GM12878 (cell line): ENCODE results near the gene IMMP2L. TPM values are rescaled to one million over a fixed set of nuclear protein-coding genes. Genes with fewer than 3 reads are reported as not detected.

Experiments used
- ATAC-seq: fragments of 200-7000 bp; cut with Tn5 transposase; 3 replicates; pipeline ENCODE4 v1.9.1; 2020; ENCODE audit warnings: mild to moderate bottlenecking, moderate library complexity
- BruUV-seq: library from RNA; stranded (reverse); fragments of 400-500 nt; replicated peaks from 2 replicates; lab custom pipeline; 2021; lab: Mats Ljungman, UMichigan
- CTCF ChIA-PET: fragments of 300-600 bp; sonication (Branson Sonifier 250); formaldehyde crosslinking; extraction: SDS; loops from one replicate; lab custom pipeline; 2021; ENCODE audit warnings: inconsistent platforms; lab: Yijun Ruan, JAX
- POLR2A ChIA-PET: fragments of 350-600 bp; formaldehyde crosslinking; extraction: SDS; loops from one replicate; lab custom pipeline; 2021; ENCODE audit warnings: inconsistent platforms; lab: Charles Lee
- RAD21 ChIA-PET: fragments of 300-600 bp; sonication (Branson Sonifier 250); formaldehyde crosslinking; loops from one replicate; lab custom pipeline; 2023; ENCODE audit warnings: antibody characterized with exemption; ENCODE audit not compliant: unreplicated experiment; lab: Charles Lee
- SMC1A ChIA-PET: fragments of 300-600 bp; sonication (Branson Sonifier 250); formaldehyde crosslinking; loops from one replicate; lab custom pipeline; 2023; ENCODE audit not compliant: unreplicated experiment, uncharacterized antibody; lab: Charles Lee
- DNase-seq: peaks from one replicate; pipeline ENCODE4 v3.0.0-alpha.2; 2011; ENCODE audit warnings: low read depth, low spot score
- FAIRE-seq: peaks from 3 replicates; lab custom pipeline; 2011; peaks lifted over from hg19 to GRCh38; lab: Jason Lieb, UNC
- H2AFZ ChIP-seq: 2 replicates; pipeline ENCODE4 v1.6.0; 2011; ENCODE audit warnings: low read depth, low read length, control low read depth; ENCODE audit not compliant: control insufficient read depth
- H3K27ac ChIP-seq: 2 replicates; pipeline ENCODE4 v1.5.1; 2011; ENCODE audit warnings: control low read depth; ENCODE audit not compliant: control insufficient read depth, insufficient read depth
- H3K27me3 ChIP-seq, 2 experiments: replicated peaks in 1 of 2; 2 replicates each; pipeline versions ENCODE4 v1.6.0 to v1.6.1; 2011; ENCODE audit warnings: low read length in 1 of 2; ENCODE audit not compliant: control insufficient read depth in 2 of 2, insufficient read depth in 2 of 2
- H3K36me3 ChIP-seq, 2 experiments: 2 replicates each; pipeline ENCODE4 v1.5.1; 2011; ENCODE audit warnings: low read length in 1 of 2; ENCODE audit not compliant: control insufficient read depth in 2 of 2, insufficient read depth in 2 of 2
- H3K4me1 ChIP-seq: 2 replicates; pipeline ENCODE4 v1.6.1; 2011; ENCODE audit warnings: mild to moderate bottlenecking, low read length, moderate library complexity, mixed read lengths; ENCODE audit not compliant: control insufficient read depth, insufficient read depth
- H3K4me2 ChIP-seq: 2 replicates; pipeline ENCODE4 v1.6.0; 2011; ENCODE audit warnings: control low read depth; ENCODE audit not compliant: control insufficient read depth, insufficient read depth
- H3K4me3 ChIP-seq: fragments of 200-600 bp; sonication (generic); 2 replicates; pipeline ENCODE4 v1.5.1; 2016
- H3K79me2 ChIP-seq: 2 replicates; pipeline ENCODE4 v1.6.0; 2011; ENCODE audit warnings: low read length; ENCODE audit not compliant: control insufficient read depth, insufficient read depth
- H3K9ac ChIP-seq: 2 replicates; pipeline ENCODE4 v1.8.0; 2011; ENCODE audit warnings: low read length, control low read depth, mixed read lengths; ENCODE audit not compliant: control insufficient read depth, insufficient read depth
- H3K9me3 ChIP-seq: replicated peaks from 3 replicates; pipeline ENCODE4 v1.5.1; 2011; ENCODE audit warnings: mild to moderate bottlenecking, low read length; ENCODE audit not compliant: control insufficient read depth, insufficient read depth
- H4K20me1 ChIP-seq: 2 replicates; pipeline ENCODE4 v1.6.0; 2011; ENCODE audit not compliant: control insufficient read depth, insufficient read depth
- FOXM1 ChIP-seq: IDR thresholded peaks from 2 replicates; pipeline ENCODE4 v1.6.1; 2012; ENCODE audit warnings: low read depth, mild to moderate bottlenecking, inconsistent platforms, low read length, moderate library complexity
- HDAC6 ChIP-seq: fragments of 200-600 bp; sonication (generic); IDR thresholded peaks from one replicate; pipeline ENCODE4 v1.8.0; 2017; ENCODE audit warnings: antibody characterized with exemption; ENCODE audit not compliant: unreplicated experiment
- IKZF2 ChIP-seq, 2 experiments: fragments of 450-650 bp; IDR thresholded peaks; 2 replicates each; pipeline ENCODE4 v1.6.1; 2017; ENCODE audit warnings: mild to moderate bottlenecking in 2 of 2, moderate library complexity in 2 of 2
- JUNB ChIP-seq: IDR thresholded peaks from 2 replicates; pipeline ENCODE4 v1.6.1; 2016; ENCODE audit warnings: antibody characterized with exemption, mild to moderate bottlenecking
- NR2C2 ChIP-seq: IDR thresholded peaks from 2 replicates; pipeline ENCODE4 v1.6.1; 2011; ENCODE audit warnings: borderline replicate concordance, low read depth; ENCODE audit not compliant: control insufficient read depth, insufficient read length
- PAX5 ChIP-seq: IDR thresholded peaks from 2 replicates; pipeline ENCODE4 v1.6.1; 2011; ENCODE audit warnings: low read depth, low read length, borderline replicate concordance
- RAD21 ChIP-seq: IDR thresholded peaks from 2 replicates; pipeline ENCODE4 v1.6.1; 2011; ENCODE audit warnings: mild to moderate bottlenecking, low read depth, low read length, moderate library complexity; ENCODE audit not compliant: insufficient read depth
- RBBP5 ChIP-seq: fragments of 200-600 bp; sonication (generic); conservative IDR thresholded peaks from 2 replicates; pipeline ENCODE4 v1.6.1; 2016
- SMAD1 ChIP-seq: fragments of 450-650 bp; IDR thresholded peaks from 2 replicates; pipeline ENCODE4 v1.6.1; 2018; ENCODE audit warnings: mild to moderate bottlenecking, low read depth; ENCODE audit not compliant: partially characterized antibody
- ZBTB40 ChIP-seq: fragments of 450-650 bp; IDR thresholded peaks from 2 replicates; pipeline ENCODE4 v1.6.1; 2016; ENCODE audit warnings: mild to moderate bottlenecking, moderate library complexity, borderline replicate concordance
- WGBS: methylation state at CpG from one replicate; pipeline ENCODE4 v1.1.6; 2016; ENCODE audit warnings: low lambda C conversion rate; ENCODE audit not compliant: insufficient replicate concordance, insufficient coverage; ENCODE audit errors: missing lambda C conversion rate; 5-methylcytosine and 5-hydroxymethylcytosine counted together
- in situ Hi-C: fragments of 300-500 bp; cut with MboI; formaldehyde crosslinking; loops from 9 replicates; pipeline ENCODE4 v1.14.3; 2018; ENCODE audit warnings: mixed read lengths
- intact Hi-C: fragments of 100-400 bp; cut with micrococcal nuclease; formaldehyde crosslinking; loops from one replicate; pipeline ENCODE4 v1.14.2; 2022; ENCODE audit not compliant: unreplicated experiment
- polyA plus RNA-seq, 11 experiments: library from polyadenylated mRNA; depleted of rRNA in 4 of 11; unstranded in 6 of 11; stranded (reverse) in 5 of 11; fragments of >200 nt; fragmentation: Nextera tagmentation in 4 of 11; fragmentation: Illumina TruSeq in 1 of 11; extraction: Ambion mirVana in 4 of 11; extraction: Trizol in 1 of 11; gene quantifications; 1 replicate in 1 of 11; 2 replicates in 10 of 11; pipeline versions ENCODE4 v1.2.1 to v1.2.3, GENCODE V29; 2011 to 2016; ENCODE audit warnings: inconsistent platforms in 2 of 11, missing spikeins in 2 of 11, low read depth in 1 of 11
- total RNA-seq, 4 experiments: library from RNA; depleted of rRNA in 3 of 4; stranded (reverse); fragments of >200 nt in 3 of 4; fragmentation: Illumina TruSeq in 1 of 4; extraction: Trizol in 1 of 4; gene quantifications; 2 replicates each; pipeline versions ENCODE4 v1.2.1 to v1.2.3, GENCODE V29; 2013 to 2021
- TF ChIP-seq, protein P1 (sequence below): fragments of 150-350 bp; IDR thresholded peaks from 2 replicates; pipeline ENCODE4 v1.6.1; 2016; ENCODE audit warnings: low read depth, low read length
- TF ChIP-seq, protein P2 (sequence below): IDR thresholded peaks from 2 replicates; pipeline ENCODE4 v1.6.1; 2011; ENCODE audit warnings: low read depth, mild to moderate bottlenecking, low read length, moderate library complexity, borderline replicate concordance; ENCODE audit errors: extremely low read depth

IMMP2L gene
- total and polyA plus RNA-seq, 10 of the 15 experiments (the other 5 are each of a cell fraction or from before 2014, with no cell fraction given) = 12.6 to 46.3 (median 19.6) TPM

DNA sequence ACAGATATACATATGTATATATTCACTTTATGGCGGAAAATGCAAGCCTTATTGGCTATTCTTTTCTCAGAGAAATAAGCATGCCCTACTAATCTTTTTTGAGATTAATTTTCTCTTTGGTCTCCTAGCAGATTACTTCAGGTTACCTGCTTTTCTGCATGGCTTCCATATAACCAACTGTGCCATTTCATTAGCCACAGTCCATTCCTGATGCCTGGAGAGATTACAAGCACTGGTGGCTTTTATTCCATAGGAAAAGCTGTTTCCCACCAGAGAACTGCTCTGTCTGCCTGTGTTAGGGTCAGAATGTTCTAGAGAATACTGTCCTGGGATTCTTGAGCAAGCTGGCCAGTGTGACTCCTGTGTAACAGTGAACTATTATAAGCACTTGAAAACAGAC is 411.6 kb downstream of the IMMP2L start (continued):
- TF ChIP-seq, protein P1, sequence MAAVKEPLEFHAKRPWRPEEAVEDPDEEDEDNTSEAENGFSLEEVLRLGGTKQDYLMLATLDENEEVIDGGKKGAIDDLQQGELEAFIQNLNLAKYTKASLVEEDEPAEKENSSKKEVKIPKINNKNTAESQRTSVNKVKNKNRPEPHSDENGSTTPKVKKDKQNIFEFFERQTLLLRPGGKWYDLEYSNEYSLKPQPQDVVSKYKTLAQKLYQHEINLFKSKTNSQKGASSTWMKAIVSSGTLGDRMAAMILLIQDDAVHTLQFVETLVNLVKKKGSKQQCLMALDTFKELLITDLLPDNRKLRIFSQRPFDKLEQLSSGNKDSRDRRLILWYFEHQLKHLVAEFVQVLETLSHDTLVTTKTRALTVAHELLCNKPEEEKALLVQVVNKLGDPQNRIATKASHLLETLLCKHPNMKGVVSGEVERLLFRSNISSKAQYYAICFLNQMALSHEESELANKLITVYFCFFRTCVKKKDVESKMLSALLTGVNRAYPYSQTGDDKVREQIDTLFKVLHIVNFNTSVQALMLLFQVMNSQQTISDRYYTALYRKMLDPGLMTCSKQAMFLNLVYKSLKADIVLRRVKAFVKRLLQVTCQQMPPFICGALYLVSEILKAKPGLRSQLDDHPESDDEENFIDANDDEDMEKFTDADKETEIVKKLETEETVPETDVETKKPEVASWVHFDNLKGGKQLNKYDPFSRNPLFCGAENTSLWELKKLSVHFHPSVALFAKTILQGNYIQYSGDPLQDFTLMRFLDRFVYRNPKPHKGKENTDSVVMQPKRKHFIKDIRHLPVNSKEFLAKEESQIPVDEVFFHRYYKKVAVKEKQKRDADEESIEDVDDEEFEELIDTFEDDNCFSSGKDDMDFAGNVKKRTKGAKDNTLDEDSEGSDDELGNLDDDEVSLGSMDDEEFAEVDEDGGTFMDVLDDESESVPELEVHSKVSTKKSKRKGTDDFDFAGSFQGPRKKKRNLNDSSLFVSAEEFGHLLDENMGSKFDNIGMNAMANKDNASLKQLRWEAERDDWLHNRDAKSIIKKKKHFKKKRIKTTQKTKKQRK = no peak

DNA sequence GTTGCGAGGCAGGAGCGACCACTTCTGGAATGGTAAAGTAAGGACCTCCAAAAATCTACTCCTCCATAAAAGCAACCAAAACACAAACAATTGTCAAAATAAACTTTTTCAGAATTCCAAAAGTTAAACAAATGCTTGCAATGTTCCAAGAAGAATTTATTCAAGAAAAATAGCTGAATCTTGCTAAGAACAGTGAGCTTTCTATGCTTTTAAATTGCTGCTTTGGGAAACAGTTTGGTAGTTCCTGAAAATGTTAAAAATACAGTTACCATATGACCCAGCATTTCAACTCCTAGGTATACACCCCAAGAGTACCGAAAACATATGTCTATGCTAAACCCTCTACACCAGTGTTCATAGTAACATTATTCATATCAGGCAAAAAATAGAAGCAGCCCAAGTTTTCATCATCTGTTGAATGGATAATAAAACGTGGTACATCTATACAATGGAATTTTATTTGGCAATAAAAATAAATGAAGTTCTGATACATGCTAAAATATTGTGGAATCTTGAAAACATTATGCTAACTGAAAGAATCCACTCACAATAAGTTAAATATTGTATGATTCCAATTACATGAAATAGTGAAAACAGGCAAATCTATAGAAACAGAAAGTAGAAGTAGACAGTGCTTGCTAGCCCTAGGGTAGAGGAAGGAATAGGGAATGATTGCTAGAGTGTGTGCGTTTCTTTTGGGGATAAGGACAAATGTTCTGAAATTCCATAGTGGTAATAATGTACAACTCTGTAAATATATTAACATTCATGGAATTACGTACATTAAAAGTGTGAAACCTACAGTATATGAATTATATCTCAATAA is 414.4 kb downstream of the IMMP2L start:
- intact Hi-C loops = no loop called here
- ChIA-PET RAD21 (no interaction called here), SMC1A (interaction anchor here (0.9 to 2.3 kb wide), 2 partner anchors 10 kb away, joined by 3 to 6 read pairs; no protein-coding TSS in a partner anchor), CTCF (interaction anchor here (2.0 kb wide), 1 partner anchor 9 kb away, joined by 5 read pairs; no protein-coding TSS in a partner anchor), POLR2A (no interaction called here)
- no peaks in the 10 kb centered on the region for H3K9me3 ChIP-seq
- ATAC-seq (no peak), DNase-seq (no peak), FAIRE-seq (no peak)
- WGBS = 79% methylated on average over 6 of the region's 6 CpGs
- no TSS peak for BruUV-seq
- H2AFZ ChIP-seq = no peak overlapping the region
- TF ChIP-seq PAX5 (no peak), ZBTB40 (no peak; the same call in 1 of the 2 replicates), NR2C2 (no peak), SMAD1 (no peak), JUNB (no peak), HDAC6 (no peak), IKZF2 (IDR thresholded peaks at IDR 0.05) (no peak), RBBP5 (no peak), FOXM1 (no peak), RAD21 (no peak)
- TF ChIP-seq, protein P2, sequence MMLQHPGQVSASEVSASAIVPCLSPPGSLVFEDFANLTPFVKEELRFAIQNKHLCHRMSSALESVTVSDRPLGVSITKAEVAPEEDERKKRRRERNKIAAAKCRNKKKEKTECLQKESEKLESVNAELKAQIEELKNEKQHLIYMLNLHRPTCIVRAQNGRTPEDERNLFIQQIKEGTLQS = no peak
- H4K20me1 ChIP-seq = no peaks in the 10 kb centered on the region
- H3K79me2 ChIP-seq = no peaks in the 10 kb centered on the region
- no peak overlapping the region for H3K4me3 ChIP-seq
- no peak overlapping the region for H3K9ac ChIP-seq
- H3K27ac ChIP-seq = no peak overlapping the region
- in situ Hi-C loops = no loop called here
- no peaks in the 10 kb centered on the region for H3K36me3 ChIP-seq
- no peaks in the 10 kb centered on the region for H3K27me3 ChIP-seq
- no peaks in the 10 kb centered on the region for H3K4me1 ChIP-seq
- H3K4me2 ChIP-seq = no peak overlapping the region
